Measurements from ENCODE around the gene COL4A2.

GRCh38 chr13:110463871-110464510, 156.9 kb downstream of the COL4A2 start:
- TF ChIP-seq CTCF (IDR thresholded peaks at IDR 0.05) (no peak), POLR2AphosphoS5 (IDR thresholded peaks at IDR 0.05) (no peak)

Measured in suprapubic skin (tissue), 3 donors.